ENCODE data around the gene KCNQ5.

GRCh38 chr6:72704979-72705378, 83.1 kb downstream of the KCNQ5 start:
- no peak for TF ChIP-seq CTCF (IDR thresholded peaks at IDR 0.05)
- TF ChIP-seq POLR2A (IDR thresholded peaks at IDR 0.05): no peak
- no peak for TF ChIP-seq POLR2AphosphoS5 (IDR thresholded peaks at IDR 0.05)

Measured in transverse colon (tissue), 4 donors.